Caco-2 (cell line): ENCODE results near the gene FAM167B. TPM values are rescaled to one million over a fixed set of nuclear protein-coding genes. Genes with fewer than 3 reads are reported as not detected.

Experiments used
- BruUV-seq: library from RNA; stranded (reverse); fragments of 400-500 nt; replicated peaks from 2 replicates; lab custom pipeline; 2021; lab: Mats Ljungman, UMichigan
- CTCF ChIA-PET: fragments of 300-600 bp; sonication (Branson Sonifier 250); formaldehyde crosslinking; loops from one replicate; lab custom pipeline; 2022; ENCODE audit warnings: antibody characterized with exemption; lab: Charles Lee
- POLR2A ChIA-PET: fragments of 300-600 bp; sonication (Branson Sonifier 250); formaldehyde crosslinking; loops from one replicate; lab custom pipeline; 2022; ENCODE audit warnings: antibody characterized with exemption; lab: Charles Lee
- DNase-seq, 2 experiments: peaks; one replicate each; pipeline versions ENCODE4 v3.0.0 to v3.0.0-alpha.2; 2020 to 2022
- H3K27me3 ChIP-seq: replicated peaks from 2 replicates; pipeline ENCODE4 v1.6.0; 2011; ENCODE audit warnings: low read length; ENCODE audit not compliant: control insufficient read depth, insufficient read depth
- H3K36me3 ChIP-seq: 2 replicates; pipeline ENCODE4 v1.5.1; 2011; ENCODE audit warnings: low read length; ENCODE audit not compliant: control insufficient read depth, insufficient read depth
- H3K4me1 ChIP-seq: fragments of 250-450 bp; sonication (Bioruptor Pico); 2 replicates; pipeline ENCODE4 v1.5.1; 2020; ENCODE audit warnings: mild to moderate bottlenecking
- H3K4me3 ChIP-seq: 2 replicates; pipeline ENCODE4 v1.5.1; 2011; ENCODE audit warnings: low read depth, mild to moderate bottlenecking, control low read depth, low read length
- H3K9me3 ChIP-seq: fragments of 250-450 bp; sonication (Bioruptor Pico); 2 replicates; pipeline ENCODE4 v1.5.1; 2020; ENCODE audit warnings: mild to moderate bottlenecking, moderate library complexity
- H3K27ac Mint-ChIP-seq: one replicate; pipeline ENCODE4 v1.8.0; 2022; ENCODE audit warnings: mixed read lengths; ENCODE audit not compliant: unreplicated experiment
- H3K27me3 Mint-ChIP-seq: one replicate; pipeline ENCODE4 v1.8.0; 2022; ENCODE audit warnings: mixed read lengths; ENCODE audit not compliant: insufficient read depth, unreplicated experiment
- H3K36me3 Mint-ChIP-seq: one replicate; pipeline ENCODE4 v1.8.0; 2022; ENCODE audit warnings: mild to moderate bottlenecking, mixed read lengths; ENCODE audit not compliant: insufficient read depth, unreplicated experiment
- H3K4me1 Mint-ChIP-seq: one replicate; pipeline ENCODE4 v1.8.0; 2022; ENCODE audit warnings: low read depth, mixed read lengths; ENCODE audit not compliant: unreplicated experiment
- H3K4me3 Mint-ChIP-seq: one replicate; pipeline ENCODE4 v1.8.0; 2022; ENCODE audit warnings: mild to moderate bottlenecking, moderate library complexity, mixed read lengths; ENCODE audit not compliant: unreplicated experiment
- H3K9me3 Mint-ChIP-seq: one replicate; pipeline ENCODE4 v1.8.0; 2022; ENCODE audit warnings: mixed read lengths; ENCODE audit not compliant: unreplicated experiment
- CTCF ChIP-seq, 2 experiments: fragments of 200-600 bp in 1 of 2; IDR thresholded peaks; 1 replicate in 1 of 2; 2 replicates in 1 of 2; pipeline versions ENCODE4 v1.5.1 to v1.8.0; 2011 to 2022; ENCODE audit warnings: antibody characterized with exemption in 1 of 2, control low read depth in 1 of 2, inconsistent platforms in 1 of 2, low read depth in 1 of 2, low read length in 1 of 2, mild to moderate bottlenecking in 1 of 2, moderate library complexity in 1 of 2; ENCODE audit not compliant: insufficient read depth in 1 of 2, severe bottlenecking in 1 of 2, unreplicated experiment in 1 of 2
- intact Hi-C: fragments of 100-400 bp; cut with micrococcal nuclease; formaldehyde crosslinking; loops from one replicate; pipeline ENCODE4 v1.10.0; 2022; ENCODE audit not compliant: unreplicated experiment
- total RNA-seq: library from RNA; stranded (reverse); gene quantifications from 2 replicates; pipeline ENCODE4 v1.2.3, GENCODE V29; 2022

The FAM167B gene
- total RNA-seq, 1 experiment from 2014 or later, result 0.34 TPM

- Mint-ChIP-seq H3K36me3 (peaks cover 5% of the 10 kb centered on the region), H3K9me3 (no peaks in the 10 kb centered on the region), H3K4me3 (no peak overlapping the region), H3K4me1 (no peaks in the 10 kb centered on the region), H3K27me3 (no peaks in the 10 kb centered on the region), H3K27ac (no peak overlapping the region)
- Histone ChIP-seq H3K4me1 (no peaks in the 10 kb centered on the region), H3K36me3 (no peaks in the 10 kb centered on the region), H3K27me3 (no peaks in the 10 kb centered on the region), H3K9me3 (no peaks in the 10 kb centered on the region), H3K4me3 (no peak overlapping the region)
- no peak for DNase-seq
- POLR2A ChIA-PET, result no interaction called here
- no TSS peak for BruUV-seq
- no peak for TF ChIP-seq CTCF (IDR thresholded peaks at IDR 0.05; ENCODE audit: insufficient read depth in 1 of 2, low read depth in 1 of 2, low read length in 1 of 2, severe bottlenecking in 1 of 2, unreplicated experiment in 1 of 2)
- CTCF ChIA-PET, result no interaction called here
- intact Hi-C loops, result no loop called here
Measured at GRCh38 chr1:32285658-32286057, 38.6 kb downstream of the FAM167B start.

GRCh38 chr1:32286763-32287162 lies 39.7 kb downstream of the FAM167B start:
- Histone ChIP-seq H3K27me3 (no peaks in the 10 kb centered on the region), H3K4me3 (no peak overlapping the region), H3K36me3 (no peaks in the 10 kb centered on the region), H3K4me1 (no peaks in the 10 kb centered on the region), H3K9me3 (no peaks in the 10 kb centered on the region)
- Mint-ChIP-seq H3K27me3 (no peaks in the 10 kb centered on the region), H3K4me1 (peaks cover 5% of the 10 kb centered on the region), H3K9me3 (no peaks in the 10 kb centered on the region), H3K27ac (no peak overlapping the region), H3K36me3 (peaks cover 5% of the 10 kb centered on the region), H3K4me3 (no peak overlapping the region)
- TF ChIP-seq CTCF (IDR thresholded peaks at IDR 0.05; ENCODE audit: insufficient read depth in 1 of 2, low read depth in 1 of 2, low read length in 1 of 2, severe bottlenecking in 1 of 2, unreplicated experiment in 1 of 2), result no peak
- no peak for DNase-seq
- ChIA-PET POLR2A (no interaction called here), CTCF (interaction anchor here (0.7 kb wide), 1 partner anchor 76 kb away, joined by 8 read pairs; no protein-coding TSS in a partner anchor)
- no TSS peak for BruUV-seq
- intact Hi-C loops, result no loop called here

GRCh38 chr1:32289256-32289655 lies 42.2 kb downstream of the FAM167B start:
- Mint-ChIP-seq H3K4me3 (no peak overlapping the region), H3K9me3 (no peaks in the 10 kb centered on the region), H3K4me1 (peaks cover 6% of the 10 kb centered on the region), H3K36me3 (peaks cover 16% of the 10 kb centered on the region), H3K27ac (no peak overlapping the region), H3K27me3 (no peaks in the 10 kb centered on the region)
- H3K4me1 ChIP-seq, result no peaks in the 10 kb centered on the region
- ChIA-PET POLR2A (no interaction called here), CTCF (no interaction called here)
- no peak for TF ChIP-seq CTCF (IDR thresholded peaks at IDR 0.05; ENCODE audit: insufficient read depth in 1 of 2, low read depth in 1 of 2, low read length in 1 of 2, severe bottlenecking in 1 of 2, unreplicated experiment in 1 of 2)
- DNase-seq, result no peak
- no peaks in the 10 kb centered on the region for H3K9me3 ChIP-seq
- intact Hi-C loops, result no loop called here
- BruUV-seq, result no TSS peak
- no peak overlapping the region for H3K4me3 ChIP-seq
- H3K36me3 ChIP-seq, result no peaks in the 10 kb centered on the region
- no peaks in the 10 kb centered on the region for H3K27me3 ChIP-seq
